TTC549 (cell line): Measurements from ENCODE around the gene TMEM89.

Experiments
- FAIRE-seq: peaks from 2 replicates; lab custom pipeline; 2012; peaks lifted over from hg19 to GRCh38; lab: Jason Lieb, UNC

Gene TMEM89

DNA sequence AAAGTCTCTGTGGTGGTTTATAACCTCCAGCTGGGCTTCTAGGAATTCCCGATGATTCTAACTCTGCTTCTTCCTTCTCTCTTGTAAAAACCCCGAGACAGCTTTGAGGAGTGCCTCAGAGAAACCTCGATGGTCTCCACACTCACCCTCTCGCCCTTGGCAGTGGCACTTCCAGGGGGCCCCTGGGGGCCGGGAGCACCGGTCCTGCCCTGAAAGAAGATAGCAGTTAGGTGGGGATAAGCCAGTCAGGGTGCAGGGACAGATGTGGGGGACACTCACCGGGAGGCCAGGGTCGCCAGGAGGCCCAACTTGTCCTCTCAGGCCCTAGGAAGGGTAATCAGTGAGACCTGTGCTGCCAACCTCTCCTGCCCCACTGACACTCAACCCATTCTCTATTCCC lies 36.2 kb downstream of the TMEM89 start:
- no peak for FAIRE-seq

DNA sequence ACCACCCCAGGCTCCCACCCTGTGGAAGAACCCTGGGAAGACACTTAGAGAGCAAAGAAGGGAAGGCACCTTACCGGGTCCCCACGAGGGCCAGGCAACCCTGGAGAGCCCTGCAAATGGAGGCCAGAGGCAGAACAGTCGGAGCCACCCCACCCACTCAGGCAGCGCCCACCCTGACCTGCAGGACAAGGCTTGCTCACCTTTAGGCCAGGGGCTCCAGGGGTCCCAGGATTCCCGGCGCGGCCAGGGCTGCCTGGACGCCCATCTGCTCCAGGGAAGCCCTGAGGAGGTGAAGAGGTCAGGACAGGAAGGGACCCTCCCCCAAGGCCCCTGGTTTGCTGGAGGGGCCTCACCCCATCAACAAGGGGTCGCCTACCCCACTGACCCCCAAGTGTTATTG lies 36.7 kb downstream of the TMEM89 start:
- no peak for FAIRE-seq

DNA sequence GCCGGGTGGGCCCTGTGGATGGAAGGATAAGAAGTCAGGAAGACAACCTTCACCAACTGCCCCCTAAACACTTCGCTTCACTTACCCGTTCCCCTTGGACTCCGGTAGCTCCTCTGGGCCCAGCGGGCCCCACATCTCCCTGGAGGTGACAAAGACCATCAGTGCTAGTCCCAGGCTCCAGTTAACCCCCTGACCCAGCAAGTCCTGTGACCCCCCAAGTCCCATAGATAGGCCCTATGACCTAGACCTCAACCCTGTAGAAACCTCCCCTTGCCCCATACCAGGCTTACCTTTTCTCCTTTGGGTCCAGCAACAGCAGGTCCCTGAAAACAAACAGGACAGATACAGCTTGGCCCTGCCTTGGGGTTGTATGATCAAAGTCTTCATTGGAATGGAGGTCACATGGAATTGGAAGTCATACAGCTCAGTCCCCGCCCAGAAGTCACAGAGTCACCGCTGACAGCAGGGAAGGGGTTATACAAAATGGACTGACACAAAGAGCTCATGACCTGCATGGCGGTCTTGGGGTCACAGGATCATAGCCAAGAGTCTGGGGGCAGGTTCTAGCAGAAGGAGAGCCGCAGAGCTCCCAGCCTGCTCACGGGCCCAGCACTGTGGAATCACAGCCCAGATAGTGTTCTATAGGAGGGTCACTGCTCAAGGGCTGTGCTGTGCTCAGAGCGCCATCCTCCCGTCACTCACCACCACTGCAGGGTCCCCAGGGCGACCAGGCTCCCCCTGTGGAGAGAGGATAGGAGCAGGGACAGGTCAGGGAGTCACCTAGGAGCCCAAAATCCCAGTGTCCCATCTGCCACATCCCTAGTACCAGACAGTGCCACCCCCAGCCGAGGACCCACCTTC lies 39.7 kb downstream of the TMEM89 start:
- no peak for FAIRE-seq

DNA sequence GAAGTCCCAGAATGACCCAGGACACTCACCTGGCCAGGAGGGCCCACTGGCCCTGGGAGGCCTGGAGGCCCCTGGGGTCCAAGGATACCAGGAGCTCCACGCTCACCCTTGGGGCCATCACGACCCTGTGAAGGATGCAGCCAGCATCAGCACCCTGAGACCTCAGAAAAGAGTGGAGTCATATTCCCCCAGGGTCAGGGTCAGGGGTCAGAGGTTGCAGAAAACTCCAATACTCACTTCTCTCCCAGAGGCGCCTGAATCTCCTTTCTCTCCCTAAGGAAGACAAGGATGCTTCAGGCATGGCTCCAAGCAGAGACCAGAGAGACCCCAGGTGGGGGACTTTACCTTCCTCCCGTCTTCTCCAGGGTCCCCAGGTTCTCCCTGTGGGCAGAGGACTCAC lies 44.9 kb downstream of the TMEM89 start:
- no peak for FAIRE-seq

DNA sequence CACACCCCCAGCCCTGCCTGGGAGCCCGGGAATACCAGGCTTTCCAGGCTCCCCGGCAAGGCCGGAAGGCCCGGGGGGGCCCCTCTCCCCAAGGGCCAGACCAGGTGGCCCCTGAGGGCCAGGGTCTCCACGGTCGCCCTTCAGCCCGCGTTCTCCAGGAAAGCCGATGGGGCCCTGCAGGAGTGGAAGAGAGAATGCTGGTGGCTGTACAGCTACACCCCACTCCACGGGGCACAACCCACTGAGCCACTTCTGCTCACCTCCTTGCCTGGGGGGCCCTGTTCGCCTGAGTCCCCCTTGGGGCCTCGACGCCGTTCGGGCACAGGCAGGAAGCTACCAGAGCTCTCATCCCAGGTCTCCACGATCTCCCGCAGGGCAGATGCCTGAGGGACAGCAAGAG lies 46.2 kb downstream of the TMEM89 start:
- no peak for FAIRE-seq

DNA sequence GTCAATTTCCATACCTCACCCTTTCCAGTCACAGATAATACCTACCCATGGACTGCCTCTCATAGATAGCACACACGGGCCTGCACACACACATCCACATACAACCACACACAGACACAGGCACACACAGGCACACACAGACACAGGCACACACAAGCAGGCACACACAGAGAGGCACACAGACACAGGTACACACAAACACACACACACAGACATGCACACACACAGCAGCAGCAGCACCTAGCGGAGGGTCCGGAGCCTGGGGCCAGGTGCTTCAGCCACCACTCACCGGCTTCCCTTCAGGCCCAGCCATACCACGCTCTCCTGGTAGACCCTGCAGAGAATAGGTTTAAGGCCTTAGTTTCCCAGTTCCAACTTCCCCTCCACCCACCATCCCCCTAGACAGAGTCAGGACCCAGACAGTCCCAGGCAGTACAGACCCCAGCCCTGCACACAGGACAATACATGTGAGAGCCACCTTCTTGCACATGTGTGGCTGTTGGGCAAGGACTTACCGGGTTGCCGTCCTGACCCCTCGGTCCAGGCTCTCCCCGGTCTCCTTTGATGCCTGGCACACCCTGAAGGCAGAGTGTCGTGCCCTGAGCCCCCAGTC lies 47.5 kb downstream of the TMEM89 start:
- FAIRE-seq = no peak

DNA sequence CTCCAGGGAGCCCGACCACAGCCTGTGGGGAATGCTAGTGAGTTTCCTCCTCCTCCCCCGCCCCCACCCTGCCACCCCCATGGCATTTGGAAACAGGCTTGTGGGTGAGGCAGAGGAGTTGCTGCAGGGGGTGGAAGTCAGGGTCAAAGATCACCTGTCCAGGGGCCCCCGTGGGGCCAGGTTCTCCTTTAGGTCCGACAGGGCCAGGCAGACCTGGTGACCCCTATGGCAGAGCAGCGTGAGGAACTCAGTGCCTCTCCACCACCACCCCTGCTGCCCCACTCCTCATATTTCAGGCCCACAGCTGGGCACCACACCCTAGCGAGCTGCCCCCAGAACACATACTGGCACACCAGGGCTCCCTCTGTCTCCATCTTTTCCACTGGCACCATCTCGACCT lies 49.1 kb downstream of the TMEM89 start:
- FAIRE-seq = no peak

DNA sequence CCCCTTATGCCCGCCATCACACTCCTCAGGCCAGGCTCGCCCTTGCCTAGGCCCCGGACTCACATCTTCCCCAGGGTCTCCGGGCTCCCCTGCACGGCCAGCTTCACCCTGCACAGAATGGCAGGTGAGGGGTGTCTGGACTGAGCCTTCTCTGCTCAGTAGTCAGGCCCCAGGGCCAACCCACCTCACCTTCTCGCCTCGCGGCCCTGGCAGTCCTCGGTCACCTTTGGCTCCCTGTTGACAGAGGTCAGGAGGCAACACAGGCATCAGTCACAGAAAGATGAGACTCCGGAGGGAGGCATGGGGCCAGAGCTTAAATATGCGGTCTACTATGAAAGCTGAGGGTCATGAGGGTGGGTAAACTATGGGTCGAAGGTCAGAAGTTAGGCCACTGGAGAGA lies 49.6 kb downstream of the TMEM89 start:
- FAIRE-seq = no peak
